ENCODE measurements around the gene MCCC2. TPM values are rescaled to one million over a fixed set of nuclear protein-coding genes. Genes with fewer than 3 reads are reported as not detected.

The MCCC2 gene
- total RNA-seq, 1 experiment from 2014 or later, result 47.2 TPM

DNA sequence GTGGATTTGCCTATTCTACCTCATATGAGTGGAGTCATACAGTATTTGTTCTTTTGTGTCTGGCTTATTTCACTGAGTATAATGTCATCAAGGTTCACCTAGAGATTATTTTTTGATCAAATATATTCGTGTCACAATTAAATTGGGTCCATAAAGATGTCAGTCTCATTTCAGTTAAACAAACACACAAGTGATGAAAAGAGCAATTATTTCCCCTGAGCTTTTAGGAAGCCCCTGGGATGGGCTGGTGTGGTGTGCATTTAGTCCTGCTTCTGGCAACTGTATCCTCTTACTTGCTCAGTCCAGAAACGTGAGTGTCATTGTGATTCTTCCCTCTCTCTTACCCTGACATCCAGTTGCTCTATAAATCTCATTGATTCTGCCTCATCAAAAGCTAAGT, 79.2 kb downstream of the MCCC2 start (continued):
- TF ChIP-seq, protein P1, sequence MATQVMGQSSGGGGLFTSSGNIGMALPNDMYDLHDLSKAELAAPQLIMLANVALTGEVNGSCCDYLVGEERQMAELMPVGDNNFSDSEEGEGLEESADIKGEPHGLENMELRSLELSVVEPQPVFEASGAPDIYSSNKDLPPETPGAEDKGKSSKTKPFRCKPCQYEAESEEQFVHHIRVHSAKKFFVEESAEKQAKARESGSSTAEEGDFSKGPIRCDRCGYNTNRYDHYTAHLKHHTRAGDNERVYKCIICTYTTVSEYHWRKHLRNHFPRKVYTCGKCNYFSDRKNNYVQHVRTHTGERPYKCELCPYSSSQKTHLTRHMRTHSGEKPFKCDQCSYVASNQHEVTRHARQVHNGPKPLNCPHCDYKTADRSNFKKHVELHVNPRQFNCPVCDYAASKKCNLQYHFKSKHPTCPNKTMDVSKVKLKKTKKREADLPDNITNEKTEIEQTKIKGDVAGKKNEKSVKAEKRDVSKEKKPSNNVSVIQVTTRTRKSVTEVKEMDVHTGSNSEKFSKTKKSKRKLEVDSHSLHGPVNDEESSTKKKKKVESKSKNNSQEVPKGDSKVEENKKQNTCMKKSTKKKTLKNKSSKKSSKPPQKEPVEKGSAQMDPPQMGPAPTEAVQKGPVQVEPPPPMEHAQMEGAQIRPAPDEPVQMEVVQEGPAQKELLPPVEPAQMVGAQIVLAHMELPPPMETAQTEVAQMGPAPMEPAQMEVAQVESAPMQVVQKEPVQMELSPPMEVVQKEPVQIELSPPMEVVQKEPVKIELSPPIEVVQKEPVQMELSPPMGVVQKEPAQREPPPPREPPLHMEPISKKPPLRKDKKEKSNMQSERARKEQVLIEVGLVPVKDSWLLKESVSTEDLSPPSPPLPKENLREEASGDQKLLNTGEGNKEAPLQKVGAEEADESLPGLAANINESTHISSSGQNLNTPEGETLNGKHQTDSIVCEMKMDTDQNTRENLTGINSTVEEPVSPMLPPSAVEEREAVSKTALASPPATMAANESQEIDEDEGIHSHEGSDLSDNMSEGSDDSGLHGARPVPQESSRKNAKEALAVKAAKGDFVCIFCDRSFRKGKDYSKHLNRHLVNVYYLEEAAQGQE (IDR thresholded peaks at IDR 0.05; ENCODE audit: low read depth), result no peak

DNA sequence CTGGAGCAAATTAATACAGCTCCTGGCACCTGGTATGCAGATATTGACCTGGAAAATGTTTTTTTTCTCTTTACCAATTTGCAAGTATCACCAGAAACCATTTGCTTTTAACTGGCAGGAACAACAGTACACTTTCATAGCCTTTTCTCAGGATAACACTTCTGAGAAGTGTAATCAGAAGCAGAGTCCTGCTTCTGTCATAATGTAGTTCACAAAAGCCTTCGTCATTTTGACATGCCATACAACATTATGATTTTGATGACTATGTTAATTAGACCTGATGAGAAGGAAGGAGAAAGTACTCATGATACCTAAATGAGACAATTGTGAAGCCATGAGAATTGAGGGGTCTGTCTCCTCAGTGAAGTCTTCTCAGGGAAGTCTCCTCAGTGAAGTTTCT, 90.8 kb downstream of the MCCC2 start:
- Histone ChIP-seq H3K27ac (ENCODE audit: low read depth, low read length) (no peak overlapping the region), H3K4me1 (ENCODE audit: control insufficient read depth in 1 of 2, insufficient read depth in 2 of 2, low read length in 2 of 2) (no peaks in the 10 kb centered on the region), H4K20me1 (ENCODE audit: insufficient read depth) (no peaks in the 10 kb centered on the region), H3K9me2 (ENCODE audit: insufficient read depth) (no peaks in the 10 kb centered on the region), H3K79me2 (ENCODE audit: insufficient read depth, low read length) (no peaks in the 10 kb centered on the region), H3K4me2 (ENCODE audit: low read length) (no peak overlapping the region), H2AFZ (ENCODE audit: low read depth, low read length, poor library complexity, severe bottlenecking) (no peak overlapping the region), H3K36me3 (ENCODE audit: control insufficient read depth in 1 of 2, insufficient read depth in 2 of 2, low read length in 2 of 2) (no peaks in the 10 kb centered on the region), H3K9me3 (ENCODE audit: control insufficient read depth in 1 of 2, insufficient read depth in 1 of 2, low read depth in 1 of 2, low read length in 2 of 2) (no peaks in the 10 kb centered on the region), H3K9ac (ENCODE audit: low read length) (no peak overlapping the region), H3K4me3 (replicated peaks in 1 of 2; ENCODE audit: low read depth in 1 of 2, low read length in 2 of 2) (no peak overlapping the region), H3K27me3 (ENCODE audit: insufficient read depth, low read length) (0 out of 2 replicates have a peak, but pooled peaks cover 6% of the 10 kb centered on the region)
- no peak for TF ChIP-seq FOSL1 (IDR thresholded peaks at IDR 0.05; ENCODE audit: low read depth)
- TF ChIP-seq, protein P2, sequence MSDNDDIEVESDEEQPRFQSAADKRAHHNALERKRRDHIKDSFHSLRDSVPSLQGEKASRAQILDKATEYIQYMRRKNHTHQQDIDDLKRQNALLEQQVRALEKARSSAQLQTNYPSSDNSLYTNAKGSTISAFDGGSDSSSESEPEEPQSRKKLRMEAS (IDR thresholded peaks at IDR 0.05), result no peak
- no peak for TF ChIP-seq ZNF274 (IDR thresholded peaks at IDR 0.05; ENCODE audit: low read depth, low read length)
- no peak for TF ChIP-seq EZH2 (IDR thresholded peaks at IDR 0.05)
- TF ChIP-seq, protein P3, sequence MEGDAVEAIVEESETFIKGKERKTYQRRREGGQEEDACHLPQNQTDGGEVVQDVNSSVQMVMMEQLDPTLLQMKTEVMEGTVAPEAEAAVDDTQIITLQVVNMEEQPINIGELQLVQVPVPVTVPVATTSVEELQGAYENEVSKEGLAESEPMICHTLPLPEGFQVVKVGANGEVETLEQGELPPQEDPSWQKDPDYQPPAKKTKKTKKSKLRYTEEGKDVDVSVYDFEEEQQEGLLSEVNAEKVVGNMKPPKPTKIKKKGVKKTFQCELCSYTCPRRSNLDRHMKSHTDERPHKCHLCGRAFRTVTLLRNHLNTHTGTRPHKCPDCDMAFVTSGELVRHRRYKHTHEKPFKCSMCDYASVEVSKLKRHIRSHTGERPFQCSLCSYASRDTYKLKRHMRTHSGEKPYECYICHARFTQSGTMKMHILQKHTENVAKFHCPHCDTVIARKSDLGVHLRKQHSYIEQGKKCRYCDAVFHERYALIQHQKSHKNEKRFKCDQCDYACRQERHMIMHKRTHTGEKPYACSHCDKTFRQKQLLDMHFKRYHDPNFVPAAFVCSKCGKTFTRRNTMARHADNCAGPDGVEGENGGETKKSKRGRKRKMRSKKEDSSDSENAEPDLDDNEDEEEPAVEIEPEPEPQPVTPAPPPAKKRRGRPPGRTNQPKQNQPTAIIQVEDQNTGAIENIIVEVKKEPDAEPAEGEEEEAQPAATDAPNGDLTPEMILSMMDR (IDR thresholded peaks at IDR 0.05 in 2 of 3, conservative IDR thresholded peaks at IDR 0.05 in 1 of 3; ENCODE audit: borderline replicate concordance in 1 of 3, insufficient read depth in 1 of 3, low read depth in 2 of 3, low read length in 2 of 3), result no peak
- no peak for TF ChIP-seq SRF (IDR thresholded peaks at IDR 0.05; ENCODE audit: low read depth)
- no peak for TF ChIP-seq CBX3 (IDR thresholded peaks at IDR 0.05; ENCODE audit: low read depth)
- no peak for TF ChIP-seq RAD21 (IDR thresholded peaks at IDR 0.05; ENCODE audit: low read depth)
- no peak for TF ChIP-seq JUND (IDR thresholded peaks at IDR 0.05)
- TF ChIP-seq CEBPB (IDR thresholded peaks at IDR 0.05; ENCODE audit: low read depth), result no peak
- ChIA-PET CTCF (interaction anchor here (1.0 kb wide), 1 partner anchor 17 kb away, joined by 3 read pairs; no protein-coding TSS in a partner anchor), POLR2A (no interaction called here), RAD21 (ENCODE audit: low non-redundant PET in 1 of 2, low total read pairs in 2 of 2, uncharacterized antibody in 2 of 2, unreplicated experiment in 2 of 2) (no interaction called here)
- ATAC-seq (no peak), DNase-seq (ENCODE audit: low read depth, low spot score) (no peak)
- no TSS peak for BruUV-seq (replicated peaks)
- intact Hi-C loops (cut with micrococcal nuclease), result loop anchor here (5.0 kb wide), 1 partner anchor 36 kb away; no protein-coding TSS in a partner anchor

Measured in HCT116 (cell line).